Right forelimb (tissue), 1 donor: Measurements from ENCODE around the gene CDCA8.
"Not testable (repeated sequence)": the region's sequence is repeated elsewhere in the genome, so short reads cannot be mapped to it uniquely, and the experiment has no call there.

Experiments used
- DNase-seq: peaks from one replicate; pipeline ENCODE4 v3.0.0-alpha.2; 2018

The CDCA8 gene

GRCh38 chr1:37718901-37719571 lies 26.7 kb downstream of the CDCA8 start:
- no peak for DNase-seq

GRCh38 chr1:37719572-37720195 lies 27.4 kb downstream of the CDCA8 start:
- DNase-seq: no peak

- no peak for DNase-seq
Measured at GRCh38 chr1:37720231-37721130, 28.2 kb downstream of the CDCA8 start.

DNA sequence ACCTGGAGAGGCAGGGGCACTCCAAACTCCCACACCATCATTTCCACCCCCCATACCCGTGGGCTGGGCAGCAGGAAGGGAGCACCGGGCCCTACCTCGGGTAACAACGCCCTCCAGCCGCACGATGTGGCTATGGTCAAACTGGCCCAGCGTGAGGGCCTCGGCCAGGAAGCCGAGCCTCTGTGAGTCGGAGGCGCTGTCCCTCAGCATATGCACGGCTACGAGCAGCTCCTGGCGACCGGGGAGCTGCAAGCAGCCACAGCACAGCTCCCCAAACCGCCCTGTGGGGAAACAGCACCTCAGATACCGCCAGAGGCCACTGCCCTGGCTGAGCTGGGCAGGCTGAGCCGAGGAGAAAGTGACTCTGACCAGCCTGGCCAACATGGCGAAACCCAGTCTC lies 29.2 kb downstream of the CDCA8 start:
- no peak for DNase-seq

DNA sequence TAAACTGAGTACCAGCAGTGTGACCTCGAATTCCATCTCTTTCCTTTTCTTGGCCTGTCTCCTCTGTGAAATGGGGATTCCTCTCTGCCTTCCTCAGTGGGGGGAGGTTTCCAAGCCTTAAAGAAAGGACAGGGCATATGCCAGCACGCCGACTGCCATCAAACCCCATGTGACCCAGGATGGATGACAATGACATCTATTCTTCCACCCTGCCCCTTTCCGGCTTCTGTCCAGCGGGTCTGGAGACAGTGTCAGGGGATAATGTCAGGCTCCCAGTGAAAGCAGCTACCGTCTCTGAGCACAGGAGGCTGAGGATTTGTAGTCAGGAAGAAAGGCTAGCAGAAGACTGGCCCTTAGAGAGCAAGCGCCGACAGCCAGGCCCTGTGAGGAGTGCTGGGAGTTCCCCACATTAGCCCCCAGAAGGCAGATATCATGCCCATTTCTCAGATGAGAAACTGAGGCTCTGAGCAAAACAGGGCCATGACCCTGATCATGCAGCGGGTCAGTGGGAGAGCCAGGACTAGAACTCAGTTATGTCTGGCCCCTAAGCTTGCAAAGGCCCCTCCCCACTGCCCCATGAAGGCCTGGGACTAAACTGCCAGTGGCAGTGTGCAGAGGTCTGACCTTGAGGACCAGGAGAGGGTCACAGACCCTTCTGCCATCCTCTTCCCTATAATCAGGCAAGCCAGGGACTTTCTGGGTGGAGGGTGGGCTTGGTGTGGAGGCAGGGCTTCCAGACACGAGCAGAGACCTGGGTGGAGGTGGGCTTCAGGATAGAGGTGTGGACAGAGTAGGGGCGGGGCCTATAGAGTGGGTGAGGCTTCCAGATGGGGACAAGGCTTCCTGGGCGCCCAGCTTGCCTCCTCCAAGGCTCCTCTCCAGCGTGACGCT lies 30.1 kb downstream of the CDCA8 start:
- no peak for DNase-seq

GRCh38 chr1:37723072-37723389 lies 30.7 kb downstream of the CDCA8 start:
- no peak for DNase-seq

- no peak for DNase-seq
Measured at GRCh38 chr1:37723390-37724078, 31.2 kb downstream of the CDCA8 start.

GRCh38 chr1:37724575-37724974 lies 32.3 kb downstream of the CDCA8 start:
- DNase-seq: no peak

GRCh38 chr1:37725851-37726613 lies 33.7 kb downstream of the CDCA8 start:
- no peak for DNase-seq

DNA sequence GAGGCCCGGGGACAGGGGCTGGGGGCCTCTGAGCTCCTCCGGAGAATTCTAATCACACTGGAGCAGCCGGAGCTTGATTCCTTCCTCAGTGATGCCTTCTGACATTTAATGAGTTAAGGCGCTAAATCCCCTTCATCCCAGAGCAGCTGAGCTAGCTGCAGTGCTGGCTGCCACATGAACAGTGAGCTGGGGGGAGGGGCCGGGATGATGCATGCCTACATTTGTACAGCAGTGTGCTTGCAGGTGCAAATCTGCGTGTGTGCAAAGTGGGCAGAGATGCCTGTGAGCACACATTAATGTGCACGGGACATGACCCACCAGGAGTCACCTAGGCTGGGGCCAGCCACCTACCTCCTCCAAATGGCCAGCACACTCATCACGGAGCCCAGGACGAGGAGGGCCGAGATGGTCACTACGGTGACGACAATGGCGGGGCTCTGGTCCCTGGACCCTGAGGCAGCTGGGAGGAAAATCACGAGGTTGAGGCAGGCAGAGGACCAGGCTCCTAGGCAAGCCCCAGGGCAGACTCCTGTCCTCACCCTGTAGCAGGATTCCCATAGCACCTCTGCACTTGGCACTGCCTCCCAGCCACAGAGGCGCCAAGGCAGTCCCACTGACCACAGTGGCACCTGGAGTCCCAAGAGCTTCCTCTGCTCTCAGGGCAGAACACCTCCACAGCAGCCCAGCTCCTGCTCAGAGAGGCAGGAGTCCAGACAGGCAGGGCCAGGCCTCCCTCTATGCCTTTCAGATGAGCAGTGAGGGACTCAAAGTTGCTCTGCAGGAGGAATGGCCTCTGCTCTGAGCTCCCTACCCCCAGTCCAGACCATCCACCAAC lies 34.7 kb downstream of the CDCA8 start:
- DNase-seq: no peak

GRCh38 chr1:37728416-37728815 lies 36.1 kb downstream of the CDCA8 start:
- DNase-seq: no peak

- no peak for DNase-seq
Measured at GRCh38 chr1:37730376-37730775, 38.1 kb downstream of the CDCA8 start.

- peak; percentile 17 for DNase-seq
Measured at GRCh38 chr1:37731312-37732019, 39.1 kb downstream of the CDCA8 start.

GRCh38 chr1:37732111-37732780 lies 39.9 kb downstream of the CDCA8 start:
- DNase-seq: peak; percentile 19

DNA sequence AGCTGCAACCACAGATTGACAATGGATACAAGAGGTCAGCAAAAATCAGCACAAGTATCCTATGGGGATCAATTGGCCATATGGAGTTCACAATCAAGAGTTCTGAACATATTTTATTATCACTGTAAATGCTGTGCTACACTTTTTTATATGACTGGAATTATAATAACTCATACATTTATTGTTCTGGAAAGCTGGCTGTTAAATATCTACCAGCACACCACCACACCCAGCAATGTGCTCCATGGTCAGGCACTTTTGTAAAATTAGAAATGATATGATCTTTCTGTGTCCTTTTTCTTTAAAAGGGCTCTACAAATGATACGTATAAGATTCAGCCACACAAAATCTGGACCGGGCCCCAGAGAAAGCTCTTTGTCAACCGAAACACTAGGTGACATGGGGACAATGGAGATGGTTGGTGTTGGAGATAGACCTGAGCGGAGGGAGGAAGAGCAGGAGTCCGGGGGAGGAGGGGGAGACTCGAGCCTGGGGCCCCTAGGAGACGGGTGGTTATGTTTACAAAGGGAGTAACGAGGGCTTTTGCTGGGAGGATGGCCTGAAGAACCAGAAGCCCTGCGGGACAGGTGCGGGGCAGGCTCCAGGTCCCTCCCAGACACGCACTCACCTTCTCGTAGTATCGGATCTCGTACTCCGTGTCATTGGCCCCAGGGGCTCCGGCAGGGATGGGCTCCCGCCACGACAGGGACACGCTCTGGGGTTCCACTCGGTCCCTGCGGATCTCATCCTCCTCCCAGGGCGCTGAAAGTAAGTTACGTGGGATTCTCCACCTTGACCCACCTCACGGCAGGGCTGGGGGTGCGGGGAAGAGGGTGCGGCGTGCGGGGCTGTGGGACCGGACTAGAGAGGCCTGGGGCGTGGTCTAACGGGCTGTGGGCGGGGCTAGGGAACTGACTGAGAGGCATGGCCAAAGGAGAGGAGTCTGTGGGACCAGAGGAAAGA lies 42.6 kb downstream of the CDCA8 start:
- DNase-seq: no peak

DNA sequence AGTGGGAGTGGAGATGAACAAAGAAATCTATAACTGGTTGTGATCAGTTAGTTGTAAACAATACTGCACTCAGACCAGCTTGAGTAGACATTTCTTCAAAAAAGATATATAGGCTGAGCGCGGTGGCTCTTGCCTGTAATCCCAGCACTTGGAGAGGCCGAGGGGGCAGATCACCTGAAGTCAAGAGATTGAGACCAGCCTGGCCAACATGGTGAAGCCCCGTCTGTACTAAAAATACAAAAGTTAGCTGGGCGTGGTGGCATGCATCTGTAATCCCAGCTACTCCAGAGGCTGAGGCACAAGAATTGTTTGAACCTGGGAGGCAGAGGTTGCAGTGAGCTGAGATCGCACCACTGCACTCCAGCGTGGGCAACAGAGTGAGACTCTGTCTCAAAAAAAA lies 45.7 kb downstream of the CDCA8 start:
- DNase-seq: not testable (repeated sequence)

DNA sequence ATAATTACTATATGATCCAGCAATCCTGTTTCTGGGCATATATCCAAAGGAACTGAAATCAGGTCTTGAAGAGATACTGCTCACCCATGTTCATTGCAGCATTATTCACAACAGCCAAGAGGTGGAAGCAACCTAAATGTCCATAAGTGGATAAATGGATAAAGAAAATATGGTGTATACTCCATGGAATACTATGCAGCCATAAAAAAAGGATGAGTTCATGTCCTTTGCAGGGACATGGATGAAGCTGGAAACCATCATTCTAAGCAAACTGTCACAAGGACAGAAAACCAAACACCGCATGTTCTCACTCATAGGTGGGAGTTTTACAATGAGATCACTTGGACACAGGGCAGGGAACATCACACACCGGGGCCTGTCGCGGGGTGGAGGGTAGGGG lies 46.3 kb downstream of the CDCA8 start:
- not testable (repeated sequence) for DNase-seq

DNA sequence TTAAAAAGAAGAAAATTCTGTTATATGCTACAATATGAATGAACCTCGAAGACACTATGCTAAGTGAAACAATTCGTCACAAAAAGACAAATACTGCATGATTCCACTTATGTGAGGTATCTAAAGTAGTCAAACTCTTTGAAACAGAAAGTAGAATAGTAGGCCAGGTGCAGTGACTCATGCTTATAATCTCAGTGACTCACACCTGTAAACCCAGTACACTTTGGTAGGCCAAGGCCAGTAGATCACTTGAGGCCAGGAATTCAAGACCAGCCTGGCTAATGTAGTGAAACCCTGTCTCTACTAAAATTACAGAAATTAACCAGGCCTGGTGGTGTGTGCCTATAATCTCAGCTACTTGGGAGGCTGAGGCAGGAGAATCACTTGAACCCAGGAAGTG lies 46.9 kb downstream of the CDCA8 start:
- DNase-seq: no peak
